HL-60 (cell line): ENCODE results near the gene NUP155.

Source experiments
- DNase-seq, 2 experiments: peaks; one replicate each; pipeline ENCODE4 v3.0.0-alpha.2; 2010 to 2020; ENCODE audit warnings: low read depth in 1 of 2, low spot score in 1 of 2
- H3K27ac ChIP-seq: fragments of 250-450 bp; sonication (Bioruptor Pico); replicated peaks from 2 replicates; pipeline ENCODE4 v1.5.1; 2020; ENCODE audit warnings: mild to moderate bottlenecking, moderate library complexity
- H3K27me3 ChIP-seq: fragments of 250-450 bp; sonication (Bioruptor Pico); 2 replicates; pipeline ENCODE4 v1.5.1; 2021; ENCODE audit warnings: mild to moderate bottlenecking, moderate library complexity; ENCODE audit not compliant: insufficient read depth, poor library complexity, severe bottlenecking
- H3K4me3 ChIP-seq: replicated peaks from 2 replicates; pipeline ENCODE4 v1.5.1; 2011; ENCODE audit warnings: mild to moderate bottlenecking, control low read depth, low read length; ENCODE audit not compliant: insufficient read depth
- CTCF ChIP-seq: IDR thresholded peaks from one replicate; pipeline ENCODE4 v1.5.1; 2011; ENCODE audit warnings: low read length, control low read depth, inconsistent platforms; ENCODE audit not compliant: insufficient read depth
- GABPA ChIP-seq: IDR thresholded peaks from 2 replicates; pipeline ENCODE4 v1.6.1; 2012; ENCODE audit warnings: low read depth
- POLR2AphosphoS5 ChIP-seq: IDR thresholded peaks from 2 replicates; pipeline ENCODE4 v1.6.1; 2012; ENCODE audit warnings: low read depth
- SPI1 ChIP-seq: IDR thresholded peaks from 2 replicates; pipeline ENCODE4 v1.6.1; 2012; ENCODE audit warnings: low read depth, mild to moderate bottlenecking, borderline replicate concordance
- TF ChIP-seq, protein P1 (sequence below): IDR thresholded peaks from 2 replicates; pipeline ENCODE4 v1.6.1; 2012; ENCODE audit warnings: low read depth; ENCODE audit not compliant: insufficient replicate concordance

The NUP155 gene

DNA sequence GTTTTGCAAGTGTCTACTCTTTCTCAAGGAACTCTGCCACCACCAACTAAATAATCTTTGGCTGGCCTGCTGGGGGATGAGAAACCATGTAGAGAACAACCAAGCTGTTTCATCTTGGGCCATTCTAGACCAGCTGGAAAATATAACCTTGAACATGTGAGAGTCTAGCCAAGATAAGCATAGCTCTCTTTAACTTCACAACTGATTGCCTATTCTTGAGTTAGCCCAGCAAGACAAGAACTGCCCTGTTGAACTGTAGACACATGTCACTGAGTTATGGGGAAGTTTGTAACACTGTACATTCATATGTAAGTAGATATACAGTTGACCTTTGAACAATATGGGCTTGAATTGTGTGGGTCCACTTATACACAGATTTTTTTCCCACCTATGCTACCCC lies 44.4 kb downstream of the NUP155 start:
- Histone ChIP-seq H3K27ac (no peak overlapping the region), H3K4me3 (no peak overlapping the region), H3K27me3 (no peaks in the 10 kb centered on the region)
- no peak for DNase-seq
- TF ChIP-seq SPI1 (no peak), POLR2AphosphoS5 (no peak), GABPA (no peak), CTCF (no peak)
- TF ChIP-seq, protein P1, sequence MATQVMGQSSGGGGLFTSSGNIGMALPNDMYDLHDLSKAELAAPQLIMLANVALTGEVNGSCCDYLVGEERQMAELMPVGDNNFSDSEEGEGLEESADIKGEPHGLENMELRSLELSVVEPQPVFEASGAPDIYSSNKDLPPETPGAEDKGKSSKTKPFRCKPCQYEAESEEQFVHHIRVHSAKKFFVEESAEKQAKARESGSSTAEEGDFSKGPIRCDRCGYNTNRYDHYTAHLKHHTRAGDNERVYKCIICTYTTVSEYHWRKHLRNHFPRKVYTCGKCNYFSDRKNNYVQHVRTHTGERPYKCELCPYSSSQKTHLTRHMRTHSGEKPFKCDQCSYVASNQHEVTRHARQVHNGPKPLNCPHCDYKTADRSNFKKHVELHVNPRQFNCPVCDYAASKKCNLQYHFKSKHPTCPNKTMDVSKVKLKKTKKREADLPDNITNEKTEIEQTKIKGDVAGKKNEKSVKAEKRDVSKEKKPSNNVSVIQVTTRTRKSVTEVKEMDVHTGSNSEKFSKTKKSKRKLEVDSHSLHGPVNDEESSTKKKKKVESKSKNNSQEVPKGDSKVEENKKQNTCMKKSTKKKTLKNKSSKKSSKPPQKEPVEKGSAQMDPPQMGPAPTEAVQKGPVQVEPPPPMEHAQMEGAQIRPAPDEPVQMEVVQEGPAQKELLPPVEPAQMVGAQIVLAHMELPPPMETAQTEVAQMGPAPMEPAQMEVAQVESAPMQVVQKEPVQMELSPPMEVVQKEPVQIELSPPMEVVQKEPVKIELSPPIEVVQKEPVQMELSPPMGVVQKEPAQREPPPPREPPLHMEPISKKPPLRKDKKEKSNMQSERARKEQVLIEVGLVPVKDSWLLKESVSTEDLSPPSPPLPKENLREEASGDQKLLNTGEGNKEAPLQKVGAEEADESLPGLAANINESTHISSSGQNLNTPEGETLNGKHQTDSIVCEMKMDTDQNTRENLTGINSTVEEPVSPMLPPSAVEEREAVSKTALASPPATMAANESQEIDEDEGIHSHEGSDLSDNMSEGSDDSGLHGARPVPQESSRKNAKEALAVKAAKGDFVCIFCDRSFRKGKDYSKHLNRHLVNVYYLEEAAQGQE = no peak

DNA sequence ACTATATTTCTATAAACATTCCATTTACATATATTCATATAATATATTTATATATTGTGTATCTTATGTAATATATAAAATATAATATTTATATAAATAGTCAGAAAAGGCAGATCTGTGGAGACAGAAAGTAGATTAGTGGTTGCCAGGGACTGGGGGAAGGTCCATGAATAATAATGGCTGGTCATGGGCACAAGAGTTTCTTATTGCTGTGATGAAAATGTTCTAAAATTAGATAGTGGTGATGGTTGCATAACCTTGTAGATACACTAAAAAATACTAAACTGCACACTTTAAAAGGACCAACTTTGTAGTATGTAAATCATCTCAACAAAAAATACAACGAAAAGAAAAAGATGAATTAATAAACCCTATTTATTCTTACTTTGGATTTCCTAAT lies 47.3 kb downstream of the NUP155 start:
- Histone ChIP-seq H3K27me3 (no peaks in the 10 kb centered on the region), H3K4me3 (no peak overlapping the region), H3K27ac (no peak overlapping the region)
- no peak for DNase-seq
- TF ChIP-seq, protein P1 = no peak
- TF ChIP-seq POLR2AphosphoS5 (no peak), CTCF (no peak), GABPA (no peak), SPI1 (no peak)

- H3K4me3 ChIP-seq = no peak overlapping the region
- H3K27me3 ChIP-seq = no peaks in the 10 kb centered on the region
- H3K27ac ChIP-seq = no peak overlapping the region
- TF ChIP-seq GABPA = no peak
- no peak for TF ChIP-seq SPI1
- no peak for TF ChIP-seq CTCF
- TF ChIP-seq POLR2AphosphoS5 = no peak
- TF ChIP-seq, protein P1 = no peak
- DNase-seq = no peak
Observed at GRCh38 chr5:37319037-37319782, 51.7 kb downstream of the NUP155 start.
